Prostate gland (tissue), 2 donors: Measurements from ENCODE around the gene GATA6. TPM values are rescaled to one million over a fixed set of nuclear protein-coding genes. Genes with fewer than 3 reads are reported as not detected.
"Not testable (repeated sequence)": the region's sequence is repeated elsewhere in the genome, so short reads cannot be mapped to it uniquely, and the experiment has no call there.

ENCODE experiments used
- DNase-seq: peaks from one replicate; pipeline ENCODE4 v3.0.0-alpha.2; 2019; ENCODE audit warnings: low spot score
- H3K27ac ChIP-seq, 2 donors: fragments of 200-600 bp; sonication (generic); 2 replicates each; pipeline ENCODE4 v1.5.1; 2017 to 2019
- H3K27me3 ChIP-seq: fragments of 200-600 bp; sonication (generic); replicated peaks from 2 replicates; pipeline ENCODE4 v1.5.1; 2019; ENCODE audit not compliant: insufficient read depth
- H3K36me3 ChIP-seq, 2 donors: fragments of 200-600 bp; sonication (generic); 1 replicate in 1 of 2; 2 replicates in 1 of 2; pipeline versions ENCODE4 v1.5.1 to v1.8.1; 2017 to 2019
- H3K4me1 ChIP-seq: fragments of 200-600 bp; sonication (generic); replicated peaks from 2 replicates; pipeline ENCODE4 v1.5.1; 2019
- H3K4me3 ChIP-seq, 2 donors: fragments of 200-600 bp; sonication (generic); 2 replicates each; pipeline ENCODE4 v1.5.1; 2017 to 2019
- H3K9me3 ChIP-seq: fragments of 200-600 bp; sonication (generic); 2 replicates; pipeline ENCODE4 v1.5.1; 2017
- CTCF ChIP-seq, 4 experiments: fragments of 200-600 bp in 2 of 4; fragments of 450-650 bp in 2 of 4; sonication (generic) in 2 of 4; IDR thresholded peaks; 1 replicate in 3 of 4; 2 replicates in 1 of 4; pipeline ENCODE4 v1.5.1; 2016 to 2019; ENCODE audit warnings: antibody characterized with exemption in 4 of 4, mild to moderate bottlenecking in 2 of 4, moderate library complexity in 2 of 4
- POLR2A ChIP-seq: fragments of 450-650 bp; IDR thresholded peaks from one replicate; pipeline ENCODE4 v1.6.1; 2016; ENCODE audit warnings: antibody characterized with exemption, mild to moderate bottlenecking
- POLR2AphosphoS5 ChIP-seq: sonication (generic); formaldehyde crosslinking; IDR thresholded peaks from one replicate; pipeline ENCODE4 v1.6.1; 2017; ENCODE audit warnings: antibody characterized with exemption
- WGBS: methylation state at CpG from one replicate; pipeline ENCODE4 v1.1.5; 2018; 5-methylcytosine and 5-hydroxymethylcytosine counted together
- intact Hi-C: fragments of 100-400 bp; cut with DNase I; formaldehyde crosslinking; loops from one replicate; pipeline ENCODE4 v1.14.2; 2022
- total RNA-seq, 2 donors: library from RNA; depleted of rRNA; stranded (reverse); fragments of >200 nt; gene quantifications; one replicate each; pipeline ENCODE4 v1.1.0, GENCODE V29; 2016

GATA6 gene
- total RNA-seq, 2 donors from 2014 or later = 9.8 to 49.0 TPM

- H3K27ac ChIP-seq = no peak overlapping the region
- H3K4me3 ChIP-seq = no peak overlapping the region
Observed at GRCh38 chr18:22193466-22193865, 24.1 kb downstream of the GATA6 start.

GRCh38 chr18:22194151-22194598 is 24.8 kb downstream of the GATA6 start:
- H3K27me3 ChIP-seq = no peaks in the 10 kb centered on the region
- TF ChIP-seq POLR2AphosphoS5 (no peak), CTCF (IDR thresholded peaks at IDR 0.05) (no peak), POLR2A (no peak)
- DNase-seq = no peak
- H3K36me3 ChIP-seq = no peaks in the 10 kb centered on the region
- intact Hi-C loops = loop anchor here (5.0 kb wide), 1 partner anchor 273 kb away; no protein-coding TSS in a partner anchor
- no peak overlapping the region for H3K27ac ChIP-seq
- H3K4me1 ChIP-seq = no peaks in the 10 kb centered on the region
- H3K9me3 ChIP-seq = no peaks in the 10 kb centered on the region
- H3K4me3 ChIP-seq = no peak overlapping the region
- WGBS = 46% methylated on average over 7 of the region's 7 CpGs

More at GRCh38 chr18:22193466-22193865, 24.1 kb downstream of the GATA6 start:
- H3K4me1 ChIP-seq = no peaks in the 10 kb centered on the region
- H3K27me3 ChIP-seq = no peaks in the 10 kb centered on the region
- intact Hi-C loops = loop anchor here (5.0 kb wide), 1 partner anchor 274 kb away; no protein-coding TSS in a partner anchor
- 61% methylated on average over 9 of the region's 9 CpGs for WGBS
- no peak for TF ChIP-seq CTCF (IDR thresholded peaks at IDR 0.05)
- TF ChIP-seq POLR2AphosphoS5 = no peak
- no peak for TF ChIP-seq POLR2A
- no peaks in the 10 kb centered on the region for H3K36me3 ChIP-seq
- no peaks in the 10 kb centered on the region for H3K9me3 ChIP-seq
- no peak for DNase-seq

GRCh38 chr18:22195052-22195451 is 25.7 kb downstream of the GATA6 start:
- no peaks in the 10 kb centered on the region for H3K4me1 ChIP-seq
- intact Hi-C loops = no loop called here
- no peak overlapping the region for H3K27ac ChIP-seq
- TF ChIP-seq CTCF (IDR thresholded peaks at IDR 0.05) (no peak), POLR2A (no peak), POLR2AphosphoS5 (no peak)
- H3K27me3 ChIP-seq = no peaks in the 10 kb centered on the region
- no peak for DNase-seq
- WGBS = 93% methylated on average over 11 of the region's 11 CpGs
- no peaks in the 10 kb centered on the region for H3K36me3 ChIP-seq
- H3K9me3 ChIP-seq = no peaks in the 10 kb centered on the region
- no peak overlapping the region for H3K4me3 ChIP-seq

- H3K4me3 ChIP-seq, H3K27ac ChIP-seq, H3K27me3 ChIP-seq, H3K9me3 ChIP-seq, intact Hi-C loops, H3K36me3 ChIP-seq, H3K4me1 ChIP-seq, DNase-seq: not testable (repeated sequence)
- 85% methylated on average over 5 of the region's 5 CpGs for WGBS
Observed at GRCh38 chr18:22196943-22197342, 27.6 kb downstream of the GATA6 start.

- TF ChIP-seq POLR2A (no peak), POLR2AphosphoS5 (no peak), CTCF (IDR thresholded peaks at IDR 0.05) (no peak)
- intact Hi-C loops = no loop called here
- H3K27me3 ChIP-seq = no peaks in the 10 kb centered on the region
- no peaks in the 10 kb centered on the region for H3K36me3 ChIP-seq
- no peaks in the 10 kb centered on the region for H3K4me1 ChIP-seq
- no peak for DNase-seq
- no peak overlapping the region for H3K4me3 ChIP-seq
- H3K27ac ChIP-seq = no peak overlapping the region
- 69% methylated on average over 2 of the region's 2 CpGs for WGBS
- H3K9me3 ChIP-seq = no peaks in the 10 kb centered on the region
Observed at GRCh38 chr18:22197668-22198067, 28.3 kb downstream of the GATA6 start.
